ENCODE data around the gene SLC33A1. TPM values are rescaled to one million over a fixed set of nuclear protein-coding genes. Genes with fewer than 3 reads are reported as not detected.
"Not testable (repeated sequence)": the region's sequence is repeated elsewhere in the genome, so short reads cannot be mapped to it uniquely, and the experiment has no call there.

The SLC33A1 gene
- total RNA-seq, 1 donor from 2014 or later = 27.0 TPM

DNA sequence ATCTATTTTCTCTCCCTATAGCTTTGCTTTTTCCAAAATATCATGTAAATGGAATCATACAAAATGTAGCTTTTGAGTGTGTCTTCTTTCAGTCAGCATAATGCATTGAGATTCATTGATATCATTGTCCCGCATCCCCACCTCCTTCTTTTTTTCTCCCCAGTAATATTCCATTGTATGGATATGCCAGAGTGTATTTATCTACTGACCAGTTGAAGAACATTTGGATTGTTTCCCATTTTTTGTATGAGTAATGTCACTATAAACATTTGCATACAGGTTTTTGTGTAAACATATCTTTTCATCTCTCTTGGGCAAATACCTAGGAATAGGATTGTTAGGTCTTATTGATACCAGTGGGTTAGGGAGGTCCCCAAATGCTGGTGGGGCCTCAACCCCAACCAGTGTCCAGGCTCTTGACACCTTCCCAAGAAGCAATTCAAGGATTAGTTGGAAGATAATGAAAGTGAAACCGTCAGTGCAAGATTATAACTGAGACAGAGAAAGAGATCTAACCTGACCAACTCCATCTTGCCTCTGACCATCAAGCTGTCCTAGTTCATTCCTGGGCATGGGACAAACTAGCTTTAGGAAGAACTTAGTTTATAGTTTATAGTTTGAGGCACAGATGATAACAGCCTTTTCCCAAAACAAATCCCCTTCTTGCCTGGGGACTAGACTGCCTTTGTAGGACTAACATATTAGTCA, 7.4 kb upstream of the SLC33A1 start:
- Histone ChIP-seq H3K4me1 (no peaks in the 10 kb centered on the region), H3K9me3 (no peaks in the 10 kb centered on the region), H3K27ac (no peak overlapping the region), H3K4me3 (no peak overlapping the region), H3K27me3 (no peaks in the 10 kb centered on the region), H3K36me3 (no peaks in the 10 kb centered on the region)
- intact Hi-C loops (cut with DNase I) = no loop called here
- TF ChIP-seq POLR2AphosphoS5 (IDR thresholded peaks at IDR 0.05; ENCODE audit: insufficient read depth in 1 of 2, low read depth in 1 of 2) = no peak
- TF ChIP-seq POLR2A (IDR thresholded peaks at IDR 0.05) = no peak
- TF ChIP-seq CTCF (IDR thresholded peaks at IDR 0.05) = no peak
- DNase-seq (ENCODE audit: extremely low spot score in 2 of 2) = no peak

- intact Hi-C loops (cut with DNase I); H3K27ac ChIP-seq; DNase-seq (ENCODE audit: extremely low spot score in 2 of 2); H3K4me3 ChIP-seq; H3K36me3 ChIP-seq; H3K27me3 ChIP-seq; H3K4me1 ChIP-seq; H3K9me3 ChIP-seq: not testable (repeated sequence)
Measured at GRCh38 chr3:155860424-155860823, 6.2 kb upstream of the SLC33A1 start.

DNA sequence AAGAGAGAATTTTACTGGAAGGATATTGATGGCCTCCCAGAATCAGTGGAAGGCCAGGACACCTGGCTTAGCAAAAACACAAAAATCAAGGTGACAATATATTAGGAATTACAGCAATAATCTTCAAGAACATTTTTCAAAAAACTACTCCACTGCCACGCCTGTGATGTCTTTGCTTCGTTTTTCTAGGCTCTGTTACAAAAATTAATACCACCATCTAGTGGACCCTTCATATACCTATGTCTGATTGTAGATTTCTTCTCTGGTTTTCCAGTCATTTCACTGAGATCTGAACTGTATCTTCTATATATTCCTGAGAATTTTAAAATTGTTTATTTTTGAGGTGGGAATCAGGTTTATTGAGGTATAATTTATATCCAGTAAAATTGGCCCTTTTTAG, 5.6 kb upstream of the SLC33A1 start:
- intact Hi-C loops (cut with DNase I) = no loop called here
- H3K27me3 ChIP-seq = no peaks in the 10 kb centered on the region
- H3K27ac ChIP-seq = no peak overlapping the region
- no peaks in the 10 kb centered on the region for H3K9me3 ChIP-seq
- DNase-seq (ENCODE audit: extremely low spot score in 2 of 2) = no peak
- no peak overlapping the region for H3K4me3 ChIP-seq
- peaks cover 4% of the 10 kb centered on the region for H3K4me1 ChIP-seq
- no peaks in the 10 kb centered on the region for H3K36me3 ChIP-seq
- TF ChIP-seq POLR2AphosphoS5 (IDR thresholded peaks at IDR 0.05; ENCODE audit: insufficient read depth in 1 of 2, low read depth in 1 of 2) = no peak
- no peak for TF ChIP-seq CTCF (IDR thresholded peaks at IDR 0.05)
- TF ChIP-seq POLR2A (IDR thresholded peaks at IDR 0.05) = no peak

DNA sequence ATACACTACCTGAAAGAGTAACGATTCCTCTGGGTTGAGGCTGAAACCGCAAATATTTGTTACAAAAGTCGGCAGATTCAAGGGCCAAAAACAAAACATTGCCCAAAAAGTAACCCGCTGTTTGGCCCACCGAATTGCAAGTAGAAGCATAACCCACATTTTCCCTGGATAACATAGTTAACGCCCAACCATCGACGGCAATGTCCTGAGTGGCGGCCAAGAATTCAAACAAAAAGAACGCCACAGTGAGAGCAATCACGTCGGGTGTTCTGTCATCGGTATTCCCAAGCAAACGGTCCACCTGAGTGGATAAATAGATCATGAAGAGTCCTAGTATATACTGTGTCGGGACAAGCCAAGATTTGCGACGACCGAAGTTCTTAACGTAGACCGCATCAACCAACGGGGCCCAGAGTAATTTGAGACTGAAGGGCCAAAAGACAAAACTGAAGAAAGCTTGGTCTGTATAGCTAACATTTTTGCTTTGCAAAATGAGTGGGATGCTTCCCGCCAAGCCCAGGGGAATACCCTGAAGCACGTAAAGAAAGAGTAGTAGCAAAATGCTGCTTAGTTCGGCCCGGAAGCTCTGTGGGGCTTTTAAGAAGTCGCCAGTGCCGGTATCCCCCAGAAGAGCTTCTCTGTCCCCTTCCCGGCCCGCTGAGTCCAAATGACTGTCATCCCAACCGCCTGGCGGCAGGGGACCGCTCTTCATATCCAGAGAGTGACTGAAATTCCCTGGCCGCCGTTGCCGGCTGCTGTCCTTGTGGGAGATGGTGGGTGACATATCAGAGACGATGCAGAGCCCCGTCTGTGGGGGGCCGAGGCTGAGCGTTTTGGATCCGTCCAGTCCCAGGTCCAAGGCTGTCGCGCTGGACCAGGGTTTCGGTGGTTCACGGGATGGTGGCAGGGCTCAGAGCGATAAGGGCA, 750 bp downstream of the SLC33A1 start:
- Histone ChIP-seq H3K4me3 (peak overlapping the region; percentile 56 to 89), H3K27ac (peak overlapping the region; percentile 96), H3K36me3 (peaks cover 0 to 4% of the 10 kb centered on the region in 2 donors), H3K4me1 (peaks cover 41% of the 10 kb centered on the region), H3K9me3 (no peaks in the 10 kb centered on the region), H3K27me3 (no peaks in the 10 kb centered on the region)
- intact Hi-C loops (cut with DNase I) = no loop called here
- peak in 1 of 2 donors; percentile 89 for DNase-seq (ENCODE audit: extremely low spot score in 2 of 2)
- TF ChIP-seq CTCF (IDR thresholded peaks at IDR 0.05) = no peak
- TF ChIP-seq POLR2AphosphoS5 (IDR thresholded peaks at IDR 0.05; ENCODE audit: insufficient read depth in 1 of 2, low read depth in 1 of 2) = no peak
- TF ChIP-seq POLR2A (IDR thresholded peaks at IDR 0.05) = no peak

DNA sequence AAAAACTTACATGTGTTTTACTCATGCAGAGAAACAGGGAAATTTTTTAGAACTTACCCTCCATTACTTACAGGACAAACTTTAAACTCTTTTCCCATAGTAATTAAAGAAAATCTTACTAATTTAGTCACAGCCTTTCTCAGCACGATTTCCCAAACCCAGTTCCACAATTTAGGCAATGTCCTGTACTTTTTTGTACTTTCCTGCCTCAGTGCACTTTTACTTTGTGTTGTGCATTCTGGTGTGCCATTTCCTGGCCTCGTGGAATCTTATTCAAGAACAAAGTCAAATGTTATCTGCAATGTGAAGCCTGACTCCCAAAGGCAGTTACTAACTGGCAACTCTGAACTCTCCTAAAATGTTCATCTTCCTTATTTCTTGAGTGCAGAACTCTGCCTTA, 1.9 kb downstream of the SLC33A1 start:
- no peak for TF ChIP-seq POLR2AphosphoS5 (IDR thresholded peaks at IDR 0.05; ENCODE audit: insufficient read depth in 1 of 2, low read depth in 1 of 2)
- TF ChIP-seq CTCF (IDR thresholded peaks at IDR 0.05) = no peak
- no peak for TF ChIP-seq POLR2A (IDR thresholded peaks at IDR 0.05)

DNA sequence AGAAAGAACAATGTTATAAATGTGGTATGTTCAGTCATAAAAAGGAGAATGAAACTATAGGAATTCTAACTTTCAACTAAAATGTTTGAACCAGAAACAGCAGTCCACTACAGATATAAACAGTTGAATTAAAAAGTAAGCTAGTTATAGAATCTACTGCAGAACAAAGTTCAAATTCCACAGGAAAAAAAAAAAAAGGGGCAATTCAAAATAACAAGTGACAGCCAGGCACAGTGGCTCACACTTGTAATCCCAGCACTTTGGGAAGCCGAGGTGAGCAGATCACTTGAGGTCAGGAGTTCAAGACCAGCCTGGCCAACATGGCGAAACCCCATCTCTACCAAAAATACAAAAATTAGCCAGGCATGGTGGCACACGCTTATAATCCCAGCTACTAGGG, 4.8 kb downstream of the SLC33A1 start:
- peaks cover 72% of the 10 kb centered on the region for H3K4me1 ChIP-seq
- H3K27me3 ChIP-seq; H3K4me3 ChIP-seq; H3K9me3 ChIP-seq; H3K36me3 ChIP-seq; H3K27ac ChIP-seq; DNase-seq (ENCODE audit: extremely low spot score in 2 of 2); intact Hi-C loops (cut with DNase I): not testable (repeated sequence)

More for the DNA sequence above, 1.9 kb downstream of the SLC33A1 start:
- Histone ChIP-seq H3K4me1 (peaks cover 48% of the 10 kb centered on the region), H3K36me3 (peaks cover 0 to 4% of the 10 kb centered on the region in 2 donors), H3K27me3 (no peaks in the 10 kb centered on the region), H3K27ac (no peak overlapping the region), H3K4me3 (peak overlapping the region; percentile 56 to 89), H3K9me3 (no peaks in the 10 kb centered on the region)
- no peak for DNase-seq (ENCODE audit: extremely low spot score in 2 of 2)
- intact Hi-C loops (cut with DNase I) = no loop called here

All from vagina (tissue), 2 donors.